Esophagus squamous epithelium (tissue), 4 donors: ENCODE results near the gene JUNB.

Source experiments
- CTCF ChIP-seq, 6 experiments: fragments of 450-650 bp in 4 of 6; fragments of 200-600 bp in 2 of 6; sonication (generic) in 2 of 6; IDR thresholded peaks; one replicate each; pipeline ENCODE4 v1.5.1; 2016 to 2019; ENCODE audit warnings: antibody characterized with exemption in 6 of 6, mild to moderate bottlenecking in 4 of 6, moderate library complexity in 4 of 6
- POLR2A ChIP-seq, 4 donors: fragments of 450-650 bp; IDR thresholded peaks; one replicate each; pipeline ENCODE4 v1.6.1; 2017; ENCODE audit warnings: antibody characterized with exemption in 4 of 4, mild to moderate bottlenecking in 4 of 4, moderate library complexity in 3 of 4

- TF ChIP-seq CTCF (IDR thresholded peaks at IDR 0.05), result no peak
- TF ChIP-seq POLR2A (IDR thresholded peaks at IDR 0.05), result no peak
Observed at GRCh38 chr19:12802267-12803106, 11.2 kb downstream of the JUNB start.
